ENCODE data around the gene TMEM263.

Gene TMEM263

DNA sequence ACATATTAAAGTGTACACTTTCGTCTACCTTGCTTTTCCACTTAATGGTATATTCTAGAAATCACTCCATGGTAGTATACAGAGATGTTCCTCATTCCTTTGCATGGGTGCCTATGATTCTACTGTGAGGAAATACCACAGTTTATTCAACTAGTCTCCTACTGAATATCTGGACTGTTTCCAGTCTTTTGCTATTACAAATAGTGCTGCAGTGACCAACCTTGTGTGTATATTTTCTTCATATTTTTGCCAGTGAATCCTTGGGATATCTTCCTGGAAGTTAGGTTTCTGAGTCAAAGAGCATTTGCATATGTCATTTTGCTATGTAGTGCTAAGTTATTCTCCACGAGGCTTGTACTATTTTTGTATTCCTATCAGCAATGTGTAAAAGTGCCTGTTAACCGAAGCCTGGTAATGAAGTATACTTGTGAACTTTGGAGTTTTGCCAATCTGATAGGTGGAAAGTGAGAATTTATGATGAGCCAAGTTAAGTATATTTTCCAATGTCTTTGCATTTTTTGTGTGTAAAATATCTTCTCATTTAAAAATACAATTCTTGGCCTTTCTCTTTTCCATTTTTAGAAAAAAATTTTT, 31.3 kb upstream of the TMEM263 start:
- DNase-seq (ENCODE audit: low read depth): no peak
- no peak overlapping the region for H3K4me3 ChIP-seq (ENCODE audit: low read length)
- TF ChIP-seq, protein P1, sequence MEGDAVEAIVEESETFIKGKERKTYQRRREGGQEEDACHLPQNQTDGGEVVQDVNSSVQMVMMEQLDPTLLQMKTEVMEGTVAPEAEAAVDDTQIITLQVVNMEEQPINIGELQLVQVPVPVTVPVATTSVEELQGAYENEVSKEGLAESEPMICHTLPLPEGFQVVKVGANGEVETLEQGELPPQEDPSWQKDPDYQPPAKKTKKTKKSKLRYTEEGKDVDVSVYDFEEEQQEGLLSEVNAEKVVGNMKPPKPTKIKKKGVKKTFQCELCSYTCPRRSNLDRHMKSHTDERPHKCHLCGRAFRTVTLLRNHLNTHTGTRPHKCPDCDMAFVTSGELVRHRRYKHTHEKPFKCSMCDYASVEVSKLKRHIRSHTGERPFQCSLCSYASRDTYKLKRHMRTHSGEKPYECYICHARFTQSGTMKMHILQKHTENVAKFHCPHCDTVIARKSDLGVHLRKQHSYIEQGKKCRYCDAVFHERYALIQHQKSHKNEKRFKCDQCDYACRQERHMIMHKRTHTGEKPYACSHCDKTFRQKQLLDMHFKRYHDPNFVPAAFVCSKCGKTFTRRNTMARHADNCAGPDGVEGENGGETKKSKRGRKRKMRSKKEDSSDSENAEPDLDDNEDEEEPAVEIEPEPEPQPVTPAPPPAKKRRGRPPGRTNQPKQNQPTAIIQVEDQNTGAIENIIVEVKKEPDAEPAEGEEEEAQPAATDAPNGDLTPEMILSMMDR (IDR thresholded peaks at IDR 0.05; ENCODE audit: insufficient read depth, low read depth, low read length, missing control alignments): no peak

DNA sequence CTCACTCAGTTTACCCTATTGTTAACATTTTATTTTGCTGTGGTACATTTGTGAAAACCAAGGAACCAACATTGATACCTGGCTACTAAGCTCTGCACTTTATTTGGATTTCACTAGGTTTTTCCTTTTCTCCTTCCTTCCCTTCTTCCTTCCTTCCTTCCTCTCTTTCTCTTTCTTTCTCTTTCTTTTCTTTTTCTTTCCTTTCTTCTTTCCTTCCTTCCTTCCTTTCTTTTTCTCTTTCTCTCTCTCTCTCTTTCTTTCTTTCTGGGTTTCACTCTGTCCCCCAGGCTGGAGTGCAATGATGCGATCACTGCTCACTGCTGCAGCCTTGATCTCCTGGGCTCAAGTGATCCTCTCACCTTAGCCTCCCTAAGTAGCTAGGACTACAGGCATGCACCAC, 29.1 kb upstream of the TMEM263 start:
- TF ChIP-seq, protein P1 (IDR thresholded peaks at IDR 0.05; ENCODE audit: insufficient read depth, low read depth, low read length, missing control alignments): no peak
- H3K4me3 ChIP-seq (ENCODE audit: low read length): no peak overlapping the region
- DNase-seq (ENCODE audit: low read depth): no peak

DNA sequence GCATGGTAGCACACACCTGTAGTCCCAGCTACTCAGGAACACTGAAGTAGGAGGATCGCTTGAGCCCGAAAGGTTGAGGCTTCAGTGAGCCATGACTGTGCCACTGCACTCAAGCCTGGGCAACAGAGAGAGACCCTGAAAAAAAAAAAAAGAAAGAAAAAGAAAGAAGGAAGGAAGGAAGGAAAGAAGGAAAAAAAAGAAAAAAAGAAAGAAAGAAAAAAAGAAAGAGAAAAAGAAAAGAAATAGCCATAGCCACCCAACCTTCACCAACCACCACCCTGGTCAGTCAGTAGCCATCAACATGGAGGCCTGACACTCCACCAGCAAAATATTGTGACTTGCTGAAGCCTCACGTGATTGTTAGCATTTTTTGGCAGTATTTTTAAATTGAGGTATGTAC, 21.4 kb upstream of the TMEM263 start:
- TF ChIP-seq, protein P1 (IDR thresholded peaks at IDR 0.05; ENCODE audit: insufficient read depth, low read depth, low read length, missing control alignments): no peak
- no peak overlapping the region for H3K4me3 ChIP-seq (ENCODE audit: low read length)
- no peak for DNase-seq (ENCODE audit: low read depth)

DNA sequence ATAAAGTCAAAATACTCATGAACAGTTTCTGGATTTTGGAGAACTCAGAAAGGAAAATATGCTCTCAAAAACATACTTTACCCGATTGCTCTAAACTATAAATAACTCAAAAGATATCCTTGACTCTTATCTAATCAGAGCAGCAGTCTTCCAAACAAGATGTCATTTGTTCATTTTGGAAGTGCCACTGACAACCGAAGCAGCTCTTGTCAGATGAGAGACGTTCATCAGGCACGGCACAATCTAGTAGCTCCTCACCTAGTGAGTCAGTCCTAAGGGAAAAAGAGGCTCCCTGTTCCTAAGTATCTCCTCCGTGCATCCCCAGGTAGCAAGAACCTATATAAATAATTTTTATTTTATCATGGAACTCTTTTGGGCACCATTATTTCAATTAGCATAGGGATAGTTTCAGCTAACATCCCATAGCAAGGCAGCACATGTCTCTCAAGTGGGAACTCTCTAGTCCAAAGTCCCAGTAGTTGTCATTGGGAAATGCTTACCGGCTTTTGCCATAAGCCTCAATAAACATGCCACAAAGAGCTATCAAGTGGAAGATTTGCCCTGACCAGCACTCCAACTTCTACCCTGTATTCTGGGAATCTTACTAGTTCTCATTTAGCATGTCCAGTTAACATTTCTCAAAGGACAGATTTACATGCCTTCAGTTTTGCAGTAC, 14.1 kb upstream of the TMEM263 start:
- TF ChIP-seq, protein P1 (IDR thresholded peaks at IDR 0.05; ENCODE audit: insufficient read depth, low read depth, low read length, missing control alignments): no peak
- no peak for DNase-seq (ENCODE audit: low read depth)
- H3K4me3 ChIP-seq (ENCODE audit: low read length): no peak overlapping the region

DNA sequence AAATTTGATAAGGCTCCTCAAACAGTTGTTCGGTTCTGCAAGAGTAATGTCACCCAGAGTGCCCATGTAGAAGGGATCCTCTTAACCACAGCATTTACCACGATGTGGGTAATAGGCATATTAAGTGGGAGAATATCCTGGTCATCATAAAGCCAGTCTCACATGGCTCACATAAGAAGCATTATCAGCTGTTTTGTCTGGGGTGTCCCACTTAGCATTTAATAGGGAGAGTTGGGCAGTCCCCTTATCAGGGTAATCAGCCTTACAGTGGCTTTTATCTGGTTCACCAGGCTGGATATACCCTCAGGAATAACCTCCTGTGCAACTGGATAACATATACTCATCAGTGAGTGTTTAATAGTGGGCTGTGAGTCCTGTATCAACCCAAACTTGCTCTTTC, 12.9 kb upstream of the TMEM263 start:
- H3K4me3 ChIP-seq (ENCODE audit: low read length): no peak overlapping the region
- TF ChIP-seq, protein P1 (IDR thresholded peaks at IDR 0.05; ENCODE audit: insufficient read depth, low read depth, low read length, missing control alignments): no peak
- DNase-seq (ENCODE audit: low read depth): no peak

DNA sequence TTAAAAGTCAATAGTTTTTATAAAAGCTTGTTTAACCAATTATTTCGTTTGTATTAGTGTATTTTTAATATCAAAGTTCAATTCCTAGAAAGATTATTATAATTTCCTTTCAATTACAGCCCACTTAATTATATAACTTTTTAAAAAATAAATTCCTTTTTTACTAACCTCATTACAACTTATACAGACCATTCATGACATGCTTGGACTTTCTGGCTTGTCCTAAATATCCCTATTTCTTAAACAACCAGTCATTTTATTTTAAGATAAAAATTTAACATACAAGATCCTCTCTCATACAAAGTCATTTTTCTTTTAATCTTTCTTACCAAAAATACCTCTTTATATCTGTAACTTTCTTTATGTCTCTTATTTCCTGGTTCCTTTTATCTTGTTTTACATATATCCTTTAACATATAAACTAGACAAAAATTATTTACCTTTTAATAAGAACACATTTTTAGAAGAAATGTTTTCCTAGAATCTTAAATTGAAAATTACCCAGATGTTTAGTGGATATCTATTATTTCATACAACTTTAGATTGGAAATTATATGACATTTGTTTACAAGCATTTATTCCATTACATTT, 10.4 kb upstream of the TMEM263 start:
- no peak overlapping the region for H3K4me3 ChIP-seq (ENCODE audit: low read length)
- TF ChIP-seq, protein P1 (IDR thresholded peaks at IDR 0.05; ENCODE audit: insufficient read depth, low read depth, low read length, missing control alignments): no peak
- no peak for DNase-seq (ENCODE audit: low read depth)
